ENCODE results near the gene RGPD8. TPM values are rescaled to one million over a fixed set of nuclear protein-coding genes. Genes with fewer than 3 reads are reported as not detected.

RGPD8 gene
- polyA plus RNA-seq, 1 donor from 2014 or later = 6.8 TPM

GRCh38 chr2:112322919-112323318, 110.5 kb downstream of the RGPD8 start:
- H2AFZ ChIP-seq (ENCODE audit: low read depth, low read length) = no peak overlapping the region
- H3K4me2 ChIP-seq (ENCODE audit: low read length) = no peak overlapping the region
- TF ChIP-seq EZH2 (IDR thresholded peaks at IDR 0.05; ENCODE audit: borderline replicate concordance, insufficient read depth, low read length, poor library complexity, severe bottlenecking) (no peak), MXI1 (conservative IDR thresholded peaks at IDR 0.05; ENCODE audit: poor library complexity, severe bottlenecking) (no peak), RAD21 (conservative IDR thresholded peaks at IDR 0.05) (no peak), SMC3 (conservative IDR thresholded peaks at IDR 0.05; ENCODE audit: poor library complexity) (no peak), EP300 (conservative IDR thresholded peaks at IDR 0.05; ENCODE audit: poor library complexity, severe bottlenecking) (no peak), POLR2AphosphoS5 (IDR thresholded peaks at IDR 0.05) (no peak), CTCF (IDR thresholded peaks at IDR 0.05; ENCODE audit: poor library complexity, severe bottlenecking) (no peak)
- no peaks in the 10 kb centered on the region for H3K9me2 ChIP-seq (ENCODE audit: insufficient read depth, low read length)
- H3K9me3 ChIP-seq (ENCODE audit: low read length) = no peaks in the 10 kb centered on the region
- no peaks in the 10 kb centered on the region for H3K79me2 ChIP-seq (replicated peaks; ENCODE audit: insufficient read depth, low read length)
- H4K20me1 ChIP-seq (ENCODE audit: insufficient read depth) = no peaks in the 10 kb centered on the region
- peaks cover 4% of the 10 kb centered on the region for H3K36me3 ChIP-seq (ENCODE audit: insufficient read depth, low read length)
- H3K27ac ChIP-seq (ENCODE audit: low read length) = no peak overlapping the region
- H3K9ac ChIP-seq (ENCODE audit: low read length) = no peak overlapping the region
- no peaks in the 10 kb centered on the region for H3K27me3 ChIP-seq (ENCODE audit: insufficient read depth, low read depth, low read length)
- H3K4me3 ChIP-seq (ENCODE audit: low read length) = no peak overlapping the region
- no peaks in the 10 kb centered on the region for H3F3A ChIP-seq (ENCODE audit: insufficient read depth, low read length, poor library complexity, severe bottlenecking)

GRCh38 chr2:112321375-112322320, 111.8 kb downstream of the RGPD8 start:
- H3K4me2 ChIP-seq (ENCODE audit: low read length) = no peak overlapping the region
- H2AFZ ChIP-seq (ENCODE audit: low read depth, low read length) = no peak overlapping the region
- TF ChIP-seq MXI1 (conservative IDR thresholded peaks at IDR 0.05; ENCODE audit: poor library complexity, severe bottlenecking) = no peak
- TF ChIP-seq EP300 (conservative IDR thresholded peaks at IDR 0.05; ENCODE audit: poor library complexity, severe bottlenecking) = no peak
- no peak for TF ChIP-seq RAD21 (conservative IDR thresholded peaks at IDR 0.05)

More at GRCh38 chr2:112321375-112322320, 111.8 kb downstream of the RGPD8 start:
- Histone ChIP-seq H3K9me3 (ENCODE audit: low read length) (no peaks in the 10 kb centered on the region), H3F3A (ENCODE audit: insufficient read depth, low read length, poor library complexity, severe bottlenecking) (no peaks in the 10 kb centered on the region), H3K4me3 (ENCODE audit: low read length) (no peak overlapping the region), H3K27me3 (ENCODE audit: insufficient read depth, low read depth, low read length) (no peaks in the 10 kb centered on the region), H3K9me2 (ENCODE audit: insufficient read depth, low read length) (no peaks in the 10 kb centered on the region), H3K79me2 (replicated peaks; ENCODE audit: insufficient read depth, low read length) (no peaks in the 10 kb centered on the region), H3K27ac (ENCODE audit: low read length) (no peak overlapping the region), H3K9ac (ENCODE audit: low read length) (no peak overlapping the region), H3K36me3 (ENCODE audit: insufficient read depth, low read length) (peaks cover 7% of the 10 kb centered on the region), H4K20me1 (ENCODE audit: insufficient read depth) (no peaks in the 10 kb centered on the region)

Small RNA genes within 50 kb of the gene (small RNA-seq; reads per million reads assigned to genes)
- 0 reads per million in 3 experiments for gene AC115115.1

Other genes starting within 250 kb of the RGPD8 start
- gene ZC3H8, start 178.6 kb downstream of the RGPD8 start, polyA plus RNA-seq = 22.6 and 26.5 TPM in 2 replicates
- 6.1 and 6.8 TPM in 2 replicates for gene ZC3H6, start 158.0 kb downstream of the RGPD8 start, polyA plus RNA-seq
- 48.2 and 53.8 TPM in 2 replicates for gene TTL, start 48.5 kb upstream of the RGPD8 start, polyA plus RNA-seq
- 7.1 and 9.8 TPM in 2 replicates for gene POLR1B, start 108.8 kb upstream of the RGPD8 start, polyA plus RNA-seq
- 34.9 and 41.1 TPM in 2 replicates for gene CHCHD5, start 151.0 kb upstream of the RGPD8 start, polyA plus RNA-seq
- 61.4 and 66.3 TPM in 2 replicates for gene SLC20A1, start 212.3 kb upstream of the RGPD8 start, polyA plus RNA-seq

Data from neural cell (in vitro differentiated cells).